ENCODE results near the gene GPSM1.
A peak's percentile ranks its signal among the peaks of the same experiment; 100 is the strongest.
"Not testable (repeated sequence)": the region's sequence is repeated elsewhere in the genome, so short reads cannot be mapped to it uniquely, and the experiment has no call there.

The GPSM1 gene

DNA sequence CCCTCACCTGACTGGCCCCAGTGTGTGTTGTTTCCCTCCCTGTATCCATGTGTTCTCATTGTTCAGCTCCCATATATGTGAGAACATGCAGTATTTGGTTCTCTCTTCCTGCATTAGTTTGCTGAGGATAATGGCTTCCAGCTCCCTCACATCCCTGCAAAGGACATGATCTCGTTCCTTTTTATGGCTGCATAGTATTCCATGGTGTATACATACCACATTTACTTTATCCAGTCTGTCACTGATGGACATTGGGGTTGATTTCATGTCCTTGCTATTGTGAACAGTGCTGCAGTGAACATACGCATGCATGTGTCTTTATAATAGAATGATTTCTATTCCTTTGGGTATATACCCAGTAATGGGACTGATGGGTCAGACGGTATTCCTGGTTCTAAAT is 7.4 kb upstream of the GPSM1 start:
- not testable (repeated sequence) for H3K4me3 ChIP-seq (ENCODE audit: low read length); H3K36me3 ChIP-seq (ENCODE audit: insufficient read depth, low read length); H3K9me3 ChIP-seq (ENCODE audit: low read length); H2AFZ ChIP-seq (ENCODE audit: low read depth, low read length); H3K27me3 ChIP-seq (ENCODE audit: insufficient read depth, low read length)
- peaks cover 14% of the 10 kb centered on the region for H3K4me1 ChIP-seq (ENCODE audit: insufficient read depth, low read length)

DNA sequence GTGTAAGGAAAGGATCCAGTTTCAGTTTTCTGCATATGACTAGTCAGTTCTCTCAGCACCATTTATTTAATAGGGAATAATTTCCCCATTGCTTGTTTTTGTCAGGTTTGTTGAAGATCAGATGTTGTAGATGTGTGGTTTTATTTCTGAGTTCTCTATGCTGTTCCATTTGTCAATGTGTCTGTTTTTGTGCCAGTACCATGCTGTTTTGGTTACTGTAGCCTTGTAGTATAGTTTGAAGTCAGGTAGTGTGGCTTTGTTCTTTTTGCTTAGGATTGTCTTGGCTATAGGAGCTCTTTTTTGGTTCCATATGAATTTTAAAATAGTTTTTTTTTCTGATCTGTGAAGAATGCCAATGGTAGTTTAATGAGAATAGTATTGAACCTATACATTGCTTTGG is 6.4 kb upstream of the GPSM1 start:
- H3K4me3 ChIP-seq (ENCODE audit: low read length); H2AFZ ChIP-seq (ENCODE audit: low read depth, low read length); H3K9me3 ChIP-seq (ENCODE audit: low read length); H3K27me3 ChIP-seq (ENCODE audit: insufficient read depth, low read length); H3K36me3 ChIP-seq (ENCODE audit: insufficient read depth, low read length): not testable (repeated sequence)
- peaks cover 18% of the 10 kb centered on the region for H3K4me1 ChIP-seq (ENCODE audit: insufficient read depth, low read length)

DNA sequence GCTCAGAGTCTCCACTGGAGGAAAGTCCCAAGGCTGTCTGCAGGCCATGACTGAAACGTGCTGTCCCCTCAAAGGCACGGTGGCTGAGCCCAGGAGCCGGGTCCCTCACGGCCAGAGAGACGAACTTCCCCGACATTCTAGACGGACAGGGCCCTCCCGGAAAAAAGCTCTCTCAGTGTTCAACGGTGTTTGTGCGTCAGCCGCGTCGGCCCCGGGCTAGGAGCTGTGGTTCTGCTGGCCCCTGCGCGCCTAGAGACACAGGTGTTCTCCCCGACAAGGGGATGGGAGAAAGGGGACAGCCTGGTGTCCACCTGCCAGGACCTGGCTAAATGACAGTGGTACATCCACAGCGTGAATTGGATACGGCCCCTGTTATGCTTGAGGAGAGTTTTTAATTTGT is 5.8 kb upstream of the GPSM1 start:
- Histone ChIP-seq H3K27me3 (ENCODE audit: insufficient read depth, low read length) (peaks cover 2% of the 10 kb centered on the region), H3K4me3 (ENCODE audit: low read length) (no peak overlapping the region), H3K36me3 (ENCODE audit: insufficient read depth, low read length) (no peaks in the 10 kb centered on the region), H3K4me1 (ENCODE audit: insufficient read depth, low read length) (peaks cover 24% of the 10 kb centered on the region), H2AFZ (ENCODE audit: low read depth, low read length) (no peak overlapping the region), H3K9me3 (ENCODE audit: low read length) (no peaks in the 10 kb centered on the region)

DNA sequence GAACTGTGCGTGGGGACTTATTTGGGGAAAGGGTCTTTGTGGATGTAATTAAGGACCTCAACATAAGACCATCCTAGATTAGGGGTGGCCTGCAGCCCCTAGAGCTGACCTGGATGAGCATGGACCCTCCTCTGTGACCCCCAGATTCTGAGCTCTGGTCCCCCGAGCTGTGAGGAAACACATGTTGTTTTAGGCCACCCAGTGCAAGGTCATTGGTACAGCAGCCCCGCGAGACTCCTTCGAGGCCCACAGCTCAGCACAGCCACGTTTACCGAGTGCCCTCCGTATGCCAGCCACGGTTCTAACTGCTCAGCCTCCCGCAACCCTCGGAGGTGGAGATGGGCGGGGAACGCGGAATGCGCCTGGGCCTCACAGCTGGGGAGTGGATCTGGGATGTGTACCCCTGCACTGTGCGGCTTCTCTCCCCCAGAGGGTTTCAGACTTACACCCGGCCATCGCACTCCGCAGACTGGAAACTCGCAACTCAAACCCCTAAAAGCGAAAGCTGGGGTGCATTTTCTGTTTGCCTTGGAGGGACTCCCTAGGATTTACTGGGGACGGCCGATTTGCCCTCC is 4.5 kb upstream of the GPSM1 start:
- Histone ChIP-seq H3K4me3 (ENCODE audit: low read length) (no peak overlapping the region), H3K9me3 (ENCODE audit: low read length) (no peaks in the 10 kb centered on the region), H3K4me1 (ENCODE audit: insufficient read depth, low read length) (peaks cover 28% of the 10 kb centered on the region), H3K27me3 (ENCODE audit: insufficient read depth, low read length) (peaks cover 2% of the 10 kb centered on the region), H2AFZ (ENCODE audit: low read depth, low read length) (no peak overlapping the region), H3K36me3 (ENCODE audit: insufficient read depth, low read length) (no peaks in the 10 kb centered on the region)

DNA sequence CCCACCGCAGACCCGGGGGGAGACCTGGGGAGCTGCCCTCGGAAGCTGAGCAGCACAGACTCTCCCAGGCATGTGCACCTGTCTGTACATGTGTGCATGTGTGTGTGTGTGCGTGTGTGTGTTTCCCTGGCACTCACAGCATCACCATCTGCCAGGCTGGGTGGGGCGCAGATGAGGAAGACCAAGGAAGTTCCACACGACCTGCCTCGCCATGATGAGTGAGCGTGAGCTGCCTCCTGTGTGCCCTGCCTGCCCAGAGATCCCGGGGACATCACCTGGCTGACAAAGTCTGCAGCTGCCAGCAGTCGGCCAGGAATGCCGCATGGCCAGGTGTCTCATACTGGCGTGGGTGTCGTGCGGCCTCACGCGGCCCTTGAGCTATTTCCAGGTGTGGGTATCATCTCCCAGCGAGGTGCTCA is 4.0 kb upstream of the GPSM1 start:
- Histone ChIP-seq H2AFZ (ENCODE audit: low read depth, low read length) (no peak overlapping the region), H3K36me3 (ENCODE audit: insufficient read depth, low read length) (no peaks in the 10 kb centered on the region), H3K4me1 (ENCODE audit: insufficient read depth, low read length) (peaks cover 28% of the 10 kb centered on the region), H3K4me3 (ENCODE audit: low read length) (no peak overlapping the region), H3K9me3 (ENCODE audit: low read length) (no peaks in the 10 kb centered on the region), H3K27me3 (ENCODE audit: insufficient read depth, low read length) (peaks cover 2% of the 10 kb centered on the region)

DNA sequence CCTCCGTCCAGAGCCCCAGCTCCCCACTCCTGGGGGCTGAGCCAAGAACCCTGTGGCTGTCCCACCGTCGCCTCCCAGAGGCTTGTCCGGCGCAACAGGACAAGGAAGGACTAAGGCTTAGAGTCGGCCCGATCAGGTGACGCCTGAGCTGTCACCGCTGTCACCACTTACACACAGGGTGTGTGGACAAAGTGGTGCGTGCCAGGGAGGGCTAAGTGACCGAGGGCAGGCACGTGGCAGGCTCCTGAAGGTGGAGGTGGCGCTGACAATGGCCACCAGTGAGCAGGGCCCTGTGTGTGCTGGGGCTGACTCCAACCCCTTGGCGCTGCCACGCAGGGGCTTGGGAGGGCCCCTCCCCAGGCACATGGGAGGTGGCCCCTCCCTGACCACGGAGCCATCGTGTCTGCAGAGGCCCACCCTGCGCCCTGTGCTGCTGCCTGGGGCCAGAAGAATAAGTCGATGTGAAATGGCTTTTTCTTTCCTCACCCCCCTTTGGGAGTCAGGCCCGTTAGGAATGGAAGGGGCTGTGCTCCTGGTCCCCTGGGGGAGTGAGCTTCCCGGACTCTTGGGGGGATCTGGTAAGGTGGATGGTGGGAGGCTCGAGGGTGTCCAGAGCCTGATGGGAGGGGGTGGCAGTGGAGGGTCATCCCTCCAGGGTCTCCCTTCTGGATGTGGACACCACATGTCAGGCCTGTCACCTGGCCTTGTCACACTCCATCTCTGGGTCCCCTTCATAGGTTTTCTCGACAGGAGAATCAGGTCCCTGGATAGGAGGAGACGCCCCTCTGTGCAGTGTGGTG is 2.6 kb upstream of the GPSM1 start:
- Histone ChIP-seq H3K36me3 (ENCODE audit: insufficient read depth, low read length) (no peaks in the 10 kb centered on the region), H3K27me3 (ENCODE audit: insufficient read depth, low read length) (peaks cover 2% of the 10 kb centered on the region), H3K4me3 (ENCODE audit: low read length) (no peak overlapping the region), H3K9me3 (ENCODE audit: low read length) (no peaks in the 10 kb centered on the region), H3K4me1 (ENCODE audit: insufficient read depth, low read length) (peaks cover 34% of the 10 kb centered on the region), H2AFZ (ENCODE audit: low read depth, low read length) (no peak overlapping the region)

DNA sequence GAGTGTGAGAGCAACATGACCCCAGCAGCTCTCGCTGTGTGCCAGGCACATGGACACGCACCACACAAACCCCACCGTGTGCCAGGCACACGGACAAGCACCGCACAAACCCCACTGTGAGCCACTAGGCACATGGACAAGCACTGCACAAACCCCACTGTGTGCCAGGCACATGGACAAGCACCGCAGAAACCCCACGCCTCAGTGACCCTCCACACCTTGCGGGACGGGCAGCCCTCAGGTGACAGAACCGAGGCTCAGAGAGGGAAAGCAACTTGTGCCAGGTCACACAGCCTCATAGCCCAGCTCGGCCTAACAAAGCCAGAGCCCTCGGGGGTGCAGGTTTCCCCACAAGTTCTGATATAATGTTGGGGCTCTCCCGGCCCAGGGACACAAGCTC is 2.0 kb upstream of the GPSM1 start:
- no peaks in the 10 kb centered on the region for H3K36me3 ChIP-seq (ENCODE audit: insufficient read depth, low read length)
- peaks cover 2% of the 10 kb centered on the region for H3K27me3 ChIP-seq (ENCODE audit: insufficient read depth, low read length)
- H3K4me3 ChIP-seq (ENCODE audit: low read length): no peak overlapping the region

DNA sequence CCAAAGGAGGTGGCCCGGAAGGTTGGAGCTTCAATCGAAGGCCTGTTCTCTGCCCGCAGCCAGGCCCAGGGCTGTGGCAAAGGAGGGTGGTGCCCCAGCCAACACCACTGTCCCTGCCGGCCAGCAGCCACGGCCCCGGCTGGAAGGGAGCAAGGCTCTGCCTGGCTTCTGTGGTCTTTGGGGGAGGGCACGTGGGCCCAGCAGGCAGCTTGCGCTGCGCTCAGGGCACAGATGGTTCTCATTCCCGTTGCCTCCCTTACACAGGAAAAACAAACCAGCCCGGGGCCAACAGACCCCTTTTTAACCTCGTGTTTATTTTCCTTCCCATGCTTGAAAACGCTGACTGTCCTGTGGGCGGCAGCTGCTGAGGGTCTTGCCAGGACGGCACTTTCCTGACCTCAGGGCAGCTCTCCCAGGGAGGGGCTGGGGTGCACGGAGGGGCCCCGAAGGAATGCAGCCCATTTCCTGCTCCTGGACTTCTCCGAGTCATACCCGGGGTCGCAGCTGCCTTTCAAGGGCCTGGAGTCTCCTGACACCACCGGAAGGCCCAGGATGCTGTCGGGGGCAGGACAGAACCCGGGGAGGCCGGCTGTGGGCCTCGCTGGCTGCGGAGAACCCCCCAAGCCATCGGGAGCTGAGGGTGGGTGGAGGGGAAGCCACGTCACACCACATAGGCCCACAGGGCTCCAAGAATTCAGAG is 1.1 kb upstream of the GPSM1 start:
- H3K4me1 ChIP-seq (ENCODE audit: insufficient read depth, low read length): peaks cover 34% of the 10 kb centered on the region
- H3K36me3 ChIP-seq (ENCODE audit: insufficient read depth, low read length): no peaks in the 10 kb centered on the region
- H3K4me3 ChIP-seq (ENCODE audit: low read length): peak overlapping the region; percentile 27

More for the DNA sequence above, 2.0 kb upstream of the GPSM1 start:
- Histone ChIP-seq H3K9me3 (ENCODE audit: low read length) (no peaks in the 10 kb centered on the region), H2AFZ (ENCODE audit: low read depth, low read length) (no peak overlapping the region), H3K4me1 (ENCODE audit: insufficient read depth, low read length) (peaks cover 34% of the 10 kb centered on the region)

DNA sequence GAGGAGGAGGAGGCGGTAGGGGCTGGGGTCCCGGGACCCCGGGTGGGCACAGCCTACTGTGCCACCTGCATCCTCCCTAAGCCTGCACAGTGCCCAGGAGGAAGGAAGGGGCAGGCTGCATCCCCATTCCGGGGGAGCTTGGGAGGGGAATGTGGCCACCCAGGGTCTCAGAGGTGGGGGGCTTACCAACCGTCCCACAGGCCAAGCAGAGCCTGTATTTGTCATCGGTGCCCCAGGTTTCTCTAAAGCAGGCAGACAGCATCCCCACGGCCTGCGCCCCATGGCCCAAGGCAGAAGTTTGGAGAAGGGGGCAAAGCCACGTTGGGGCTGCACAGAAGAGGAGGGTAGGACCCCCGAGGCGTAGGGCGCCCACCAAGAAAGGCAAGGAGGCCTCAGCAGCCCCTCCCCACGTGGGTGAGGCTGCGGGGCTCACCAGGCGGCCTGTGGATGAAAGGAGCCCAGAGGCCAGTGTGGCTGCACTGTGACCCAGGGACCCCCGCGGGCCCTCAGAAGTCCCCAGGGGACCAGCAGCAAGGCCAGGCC is 507 bp upstream of the GPSM1 start:
- Histone ChIP-seq H2AFZ (ENCODE audit: low read depth, low read length) (peak overlapping the region; percentile 31), H3K36me3 (ENCODE audit: insufficient read depth, low read length) (no peaks in the 10 kb centered on the region), H3K4me1 (ENCODE audit: insufficient read depth, low read length) (peaks cover 34% of the 10 kb centered on the region), H3K9me3 (ENCODE audit: low read length) (no peaks in the 10 kb centered on the region), H3K4me3 (ENCODE audit: low read length) (peak overlapping the region; percentile 27), H3K27me3 (ENCODE audit: insufficient read depth, low read length) (peaks cover 2% of the 10 kb centered on the region)

More for the DNA sequence above, 1.1 kb upstream of the GPSM1 start:
- peak overlapping the region; percentile 31 for H2AFZ ChIP-seq (ENCODE audit: low read depth, low read length)
- H3K9me3 ChIP-seq (ENCODE audit: low read length): no peaks in the 10 kb centered on the region
- H3K27me3 ChIP-seq (ENCODE audit: insufficient read depth, low read length): peaks cover 2% of the 10 kb centered on the region

DNA sequence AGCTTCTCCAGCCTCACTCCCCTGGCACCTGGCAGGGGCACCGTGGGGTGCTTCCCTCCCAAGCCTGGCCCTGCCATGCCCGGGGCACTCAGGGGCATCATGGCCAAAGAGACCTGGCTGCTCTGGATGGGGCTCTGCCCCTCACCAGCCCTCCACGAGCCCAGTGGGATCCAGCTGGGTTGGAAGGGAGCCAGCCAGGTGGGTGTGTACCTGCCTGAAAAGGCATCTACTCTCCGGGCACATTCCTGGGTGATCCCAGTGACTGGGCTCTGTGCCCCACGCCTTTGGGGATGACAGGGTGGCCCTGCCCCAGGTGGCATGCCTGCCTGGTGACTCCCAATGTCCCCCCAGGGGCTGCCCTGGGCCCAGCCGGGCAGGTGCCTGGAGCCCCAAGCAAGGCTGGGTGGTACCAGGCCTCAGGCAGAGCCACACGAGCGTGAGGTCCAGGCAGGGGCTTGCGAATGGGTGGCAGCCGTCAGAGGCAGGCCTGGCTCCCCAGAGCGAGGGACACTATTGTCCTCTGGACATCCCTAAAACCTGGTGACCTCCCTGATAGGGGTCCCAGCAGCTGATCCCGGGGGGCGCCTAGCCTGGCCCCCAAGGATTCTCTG is 777 bp downstream of the GPSM1 start:
- Histone ChIP-seq H3K27me3 (ENCODE audit: insufficient read depth, low read length) (peaks cover 2% of the 10 kb centered on the region), H3K4me3 (ENCODE audit: low read length) (peak overlapping the region; percentile 91), H3K36me3 (ENCODE audit: insufficient read depth, low read length) (peaks cover 6% of the 10 kb centered on the region), H3K9me3 (ENCODE audit: low read length) (no peaks in the 10 kb centered on the region), H2AFZ (ENCODE audit: low read depth, low read length) (no peak overlapping the region), H3K4me1 (ENCODE audit: insufficient read depth, low read length) (peaks cover 34% of the 10 kb centered on the region)

DNA sequence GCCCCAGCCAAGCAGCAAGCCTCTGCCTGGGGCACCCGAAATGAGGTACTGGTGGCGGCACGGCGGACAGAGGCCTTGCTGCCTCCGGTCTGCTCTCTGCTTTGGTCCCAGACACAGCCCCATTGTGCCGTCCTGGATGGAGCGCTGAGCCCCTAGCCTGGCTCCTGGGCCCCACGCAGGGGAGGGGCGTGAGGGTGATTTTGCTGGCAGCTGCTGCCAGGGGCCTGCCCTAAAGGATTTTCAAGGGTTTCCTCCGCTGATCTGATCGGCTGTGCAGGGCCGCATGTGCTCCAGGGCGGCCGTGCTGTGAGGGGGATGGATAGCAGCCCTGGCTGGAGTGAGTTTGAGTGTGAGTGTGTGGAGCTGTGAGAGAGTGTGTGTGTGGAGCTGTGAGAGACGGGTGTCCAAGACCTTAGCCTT is 1.3 kb downstream of the GPSM1 start:
- Histone ChIP-seq H3K4me1 (ENCODE audit: insufficient read depth, low read length) (peaks cover 34% of the 10 kb centered on the region), H3K9me3 (ENCODE audit: low read length) (no peaks in the 10 kb centered on the region), H3K4me3 (ENCODE audit: low read length) (peak overlapping the region; percentile 91), H3K27me3 (ENCODE audit: insufficient read depth, low read length) (peaks cover 2% of the 10 kb centered on the region), H2AFZ (ENCODE audit: low read depth, low read length) (no peak overlapping the region), H3K36me3 (ENCODE audit: insufficient read depth, low read length) (peaks cover 6% of the 10 kb centered on the region)

DNA sequence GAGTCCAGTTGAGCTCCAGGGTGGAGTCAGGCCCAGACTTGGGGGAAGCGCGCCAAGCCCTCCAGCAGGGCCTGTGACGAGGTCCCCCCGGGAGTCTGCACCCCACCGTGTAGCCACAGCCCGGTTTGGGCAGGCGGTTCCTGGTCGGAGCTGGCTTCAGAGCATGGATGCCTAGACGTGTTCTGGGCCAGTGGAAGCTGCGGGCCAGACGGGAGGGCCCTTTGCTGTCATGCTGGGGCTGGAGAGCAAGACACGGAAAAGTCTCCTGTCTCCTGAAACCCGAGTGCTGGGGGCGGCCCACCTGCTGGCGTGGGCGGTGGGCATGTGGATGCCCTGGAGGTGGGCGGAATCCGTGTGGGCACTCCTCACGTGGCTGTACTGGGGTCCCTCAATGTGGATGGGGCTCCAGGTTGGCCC is 1.9 kb downstream of the GPSM1 start:
- peak overlapping the region; percentile 91 for H3K4me3 ChIP-seq (ENCODE audit: low read length)
- H3K9me3 ChIP-seq (ENCODE audit: low read length): no peaks in the 10 kb centered on the region
- H3K27me3 ChIP-seq (ENCODE audit: insufficient read depth, low read length): peaks cover 2% of the 10 kb centered on the region
- H3K36me3 ChIP-seq (ENCODE audit: insufficient read depth, low read length): peaks cover 7% of the 10 kb centered on the region
- peaks cover 34% of the 10 kb centered on the region for H3K4me1 ChIP-seq (ENCODE audit: insufficient read depth, low read length)
- no peak overlapping the region for H2AFZ ChIP-seq (ENCODE audit: low read depth, low read length)
